ENCODE measurements around the gene WDR72.
"Not testable (repeated sequence)": the region's sequence is repeated elsewhere in the genome, so short reads cannot be mapped to it uniquely, and the experiment has no call there.

Gene WDR72

GRCh38 chr15:53559364-53560277, 199.8 kb downstream of the WDR72 start:
- no peak for DNase-seq
- in situ Hi-C loops (cut with HindIII; ENCODE audit: low pct_ligation_motif_present, low pct_unique_long_range_greater_than_20kb, low sequenced_read_pairs) = no loop called here

- in situ Hi-C loops (cut with HindIII; ENCODE audit: low pct_ligation_motif_present, low pct_unique_long_range_greater_than_20kb, low sequenced_read_pairs) = no loop called here
- DNase-seq = no peak
Observed at GRCh38 chr15:53558384-53558783, 201.1 kb downstream of the WDR72 start.

DNA sequence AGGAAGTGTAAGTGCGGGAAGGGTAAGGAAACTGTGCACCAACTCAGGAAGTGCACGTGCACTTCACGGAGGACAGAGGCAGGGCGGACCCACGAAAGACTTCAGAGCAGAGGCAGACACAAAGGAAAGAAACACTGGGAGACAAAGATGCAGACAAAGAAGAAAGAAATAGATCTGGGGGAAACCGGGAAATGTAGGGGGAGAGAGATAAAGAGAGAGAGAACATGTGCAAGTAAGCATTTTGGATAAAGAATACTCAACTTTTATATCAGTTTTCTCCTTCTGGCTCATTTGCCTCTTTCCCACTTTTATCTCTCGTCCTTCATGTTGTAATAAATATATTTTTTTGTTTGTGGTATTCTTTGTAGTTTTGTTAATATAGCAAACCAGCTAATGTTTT, 204.2 kb downstream of the WDR72 start:
- DNase-seq = no peak
- in situ Hi-C loops (cut with HindIII; ENCODE audit: low pct_ligation_motif_present, low pct_unique_long_range_greater_than_20kb, low sequenced_read_pairs) = no loop called here

- in situ Hi-C loops (cut with HindIII; ENCODE audit: low pct_ligation_motif_present, low pct_unique_long_range_greater_than_20kb, low sequenced_read_pairs) = no loop called here
- no peak for DNase-seq
Observed at GRCh38 chr15:53549697-53550305, 209.7 kb downstream of the WDR72 start.

DNA sequence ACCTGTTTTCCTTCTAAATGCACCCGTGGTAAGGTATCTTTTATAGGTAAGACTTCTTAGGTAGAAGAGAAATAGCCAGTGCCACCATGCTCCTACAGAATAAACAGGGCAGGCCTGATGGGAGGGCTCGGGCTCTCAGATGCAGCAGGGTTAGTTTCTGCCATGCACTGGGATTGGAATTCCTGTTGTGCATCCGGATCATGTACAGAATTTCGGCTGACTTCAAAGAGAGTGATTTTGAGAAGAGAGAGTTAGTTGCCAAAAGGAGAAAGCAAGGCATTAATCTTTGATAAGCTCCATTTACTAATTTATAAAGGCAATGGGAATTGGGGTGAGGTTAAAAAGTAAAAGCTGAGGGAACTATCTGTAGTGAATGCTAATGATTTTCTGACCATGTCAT, 211.2 kb downstream of the WDR72 start:
- DNase-seq = no peak
- in situ Hi-C loops (cut with HindIII; ENCODE audit: low pct_ligation_motif_present, low pct_unique_long_range_greater_than_20kb, low sequenced_read_pairs) = no loop called here

- DNase-seq; in situ Hi-C loops (cut with HindIII; ENCODE audit: low pct_ligation_motif_present, low pct_unique_long_range_greater_than_20kb, low sequenced_read_pairs): not testable (repeated sequence)
Observed at GRCh38 chr15:53540626-53541300, 218.7 kb downstream of the WDR72 start.

GRCh38 chr15:53539878-53540277, 219.6 kb downstream of the WDR72 start:
- DNase-seq = no peak
- in situ Hi-C loops (cut with HindIII; ENCODE audit: low pct_ligation_motif_present, low pct_unique_long_range_greater_than_20kb, low sequenced_read_pairs) = no loop called here

DNA sequence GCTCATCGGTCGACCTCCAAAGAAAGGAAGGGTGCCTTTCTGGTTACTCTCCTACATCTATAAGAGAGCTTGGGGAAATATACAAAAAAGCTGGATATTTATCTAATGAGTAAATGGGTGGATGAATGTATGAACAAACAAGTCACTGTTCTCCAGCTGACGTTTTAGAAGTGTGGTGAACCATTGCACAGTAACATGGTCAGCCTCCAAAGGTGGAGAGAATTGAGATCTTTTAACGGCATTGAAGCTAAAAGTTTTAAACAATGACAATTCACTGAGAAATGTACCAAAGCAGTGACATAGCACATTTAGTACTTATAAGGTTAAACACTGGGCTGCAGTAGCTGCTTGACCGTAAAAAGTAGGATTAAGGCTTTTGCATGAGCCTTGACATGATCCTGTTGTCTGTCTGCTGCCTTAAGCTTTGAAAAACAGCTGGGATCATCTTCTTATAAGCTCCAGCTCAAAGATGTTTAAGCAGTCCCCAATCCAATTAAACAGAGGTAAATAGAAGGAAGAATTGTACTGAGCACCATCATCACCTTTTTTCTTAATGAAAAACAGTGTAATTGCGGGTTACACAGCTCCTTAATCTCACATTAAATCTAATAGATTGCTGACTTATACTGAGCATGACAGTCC, 222.9 kb downstream of the WDR72 start:
- in situ Hi-C loops (cut with HindIII; ENCODE audit: low pct_ligation_motif_present, low pct_unique_long_range_greater_than_20kb, low sequenced_read_pairs) = no loop called here
- no peak for DNase-seq

GRCh38 chr15:53535886-53536285, 223.6 kb downstream of the WDR72 start:
- DNase-seq = no peak
- in situ Hi-C loops (cut with HindIII; ENCODE audit: low pct_ligation_motif_present, low pct_unique_long_range_greater_than_20kb, low sequenced_read_pairs) = no loop called here

- in situ Hi-C loops (cut with HindIII; ENCODE audit: low pct_ligation_motif_present, low pct_unique_long_range_greater_than_20kb, low sequenced_read_pairs) = no loop called here
- no peak for DNase-seq
Observed at GRCh38 chr15:53534105-53534839, 225.2 kb downstream of the WDR72 start.

DNA sequence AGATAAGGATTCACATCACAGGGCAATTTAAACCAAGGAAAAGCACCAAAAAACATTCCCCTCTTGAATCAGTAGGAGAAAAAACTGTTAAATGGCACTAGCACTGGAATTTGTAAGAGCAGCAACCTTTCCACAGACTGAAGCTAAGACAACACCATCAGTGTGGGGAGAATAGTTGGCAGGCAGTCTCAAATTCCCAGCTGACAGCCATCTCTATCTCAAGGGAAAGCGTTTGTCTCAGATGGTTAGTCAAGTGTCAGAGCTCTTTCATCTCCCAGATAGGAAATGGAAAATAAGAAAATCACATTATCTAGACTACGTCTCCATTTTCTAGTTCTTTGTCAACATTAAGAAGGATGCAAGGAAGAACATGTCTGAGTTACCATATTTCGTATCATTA, 228.7 kb downstream of the WDR72 start:
- in situ Hi-C loops (cut with HindIII; ENCODE audit: low pct_ligation_motif_present, low pct_unique_long_range_greater_than_20kb, low sequenced_read_pairs) = no loop called here
- DNase-seq = peak; percentile 5

DNA sequence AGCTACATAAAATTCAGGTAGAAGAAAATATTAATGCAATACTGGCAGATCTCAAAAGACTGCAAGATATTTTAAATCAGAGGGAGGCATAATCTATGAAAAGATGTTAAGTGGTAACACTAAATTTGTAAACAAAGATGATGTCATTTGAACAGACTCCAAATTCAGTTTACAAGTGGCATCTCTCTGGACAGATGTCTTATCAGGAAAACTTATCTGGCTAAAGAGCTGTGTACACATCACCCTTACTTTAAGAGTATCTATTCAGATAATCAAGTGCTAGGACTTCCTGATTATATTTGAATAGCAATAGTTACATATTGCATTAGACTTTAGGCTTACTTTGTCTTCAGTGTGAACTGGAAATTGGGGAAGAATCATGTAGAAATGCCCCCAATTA, 231.5 kb downstream of the WDR72 start:
- no peak for DNase-seq
- in situ Hi-C loops (cut with HindIII; ENCODE audit: low pct_ligation_motif_present, low pct_unique_long_range_greater_than_20kb, low sequenced_read_pairs) = no loop called here

DNA sequence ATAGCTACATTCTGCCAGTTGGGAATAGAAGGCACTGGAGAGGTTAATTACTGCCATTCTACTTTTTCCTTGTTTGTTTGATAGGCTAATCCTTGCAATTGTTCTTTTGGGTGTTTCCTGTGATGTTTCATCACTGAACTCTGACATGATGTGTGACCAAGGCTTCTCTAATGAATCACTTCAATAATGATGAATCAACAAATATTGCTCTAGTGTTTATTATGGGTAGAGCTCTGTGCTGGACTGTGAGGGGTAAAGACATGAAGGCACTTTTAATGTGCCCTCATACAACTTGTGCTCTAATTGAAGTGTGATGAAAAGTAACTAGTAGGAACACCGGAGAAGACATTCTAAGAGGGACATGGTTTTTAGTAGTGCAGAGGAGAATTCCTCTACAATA, 233.6 kb downstream of the WDR72 start:
- in situ Hi-C loops (cut with HindIII; ENCODE audit: low pct_ligation_motif_present, low pct_unique_long_range_greater_than_20kb, low sequenced_read_pairs) = no loop called here
- DNase-seq = no peak

GRCh38 chr15:53522991-53523390, 236.5 kb downstream of the WDR72 start:
- peak; percentile 18 for DNase-seq
- in situ Hi-C loops (cut with HindIII; ENCODE audit: low pct_ligation_motif_present, low pct_unique_long_range_greater_than_20kb, low sequenced_read_pairs) = no loop called here

GRCh38 chr15:53520996-53521395, 238.5 kb downstream of the WDR72 start:
- DNase-seq = no peak
- in situ Hi-C loops (cut with HindIII; ENCODE audit: low pct_ligation_motif_present, low pct_unique_long_range_greater_than_20kb, low sequenced_read_pairs) = no loop called here

DNA sequence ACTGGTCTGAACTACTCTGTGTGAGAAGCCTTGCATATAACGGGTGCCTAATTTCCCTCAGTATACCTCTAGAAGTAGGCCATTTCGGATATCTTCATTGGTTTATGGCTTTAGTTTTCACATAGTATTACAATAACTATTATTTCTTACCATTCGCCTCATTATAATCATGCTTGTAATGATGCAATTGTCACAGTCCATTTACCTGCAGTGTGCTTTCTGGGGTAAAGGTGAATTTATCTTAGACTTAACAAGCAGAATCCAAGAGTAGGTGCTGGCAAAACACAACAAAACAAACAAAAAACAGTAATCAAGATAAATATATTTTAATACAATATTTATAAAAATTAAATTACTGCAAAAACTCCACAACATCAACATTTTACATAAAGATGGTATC, 246.0 kb downstream of the WDR72 start:
- no peak for DNase-seq

GRCh38 chr15:53512029-53512428, 247.4 kb downstream of the WDR72 start:
- in situ Hi-C loops (cut with HindIII; ENCODE audit: low pct_ligation_motif_present, low pct_unique_long_range_greater_than_20kb, low sequenced_read_pairs) = no loop called here
- no peak for DNase-seq

More for the DNA sequence above, 246.0 kb downstream of the WDR72 start:
- in situ Hi-C loops (cut with HindIII; ENCODE audit: low pct_ligation_motif_present, low pct_unique_long_range_greater_than_20kb, low sequenced_read_pairs) = no loop called here

DNA sequence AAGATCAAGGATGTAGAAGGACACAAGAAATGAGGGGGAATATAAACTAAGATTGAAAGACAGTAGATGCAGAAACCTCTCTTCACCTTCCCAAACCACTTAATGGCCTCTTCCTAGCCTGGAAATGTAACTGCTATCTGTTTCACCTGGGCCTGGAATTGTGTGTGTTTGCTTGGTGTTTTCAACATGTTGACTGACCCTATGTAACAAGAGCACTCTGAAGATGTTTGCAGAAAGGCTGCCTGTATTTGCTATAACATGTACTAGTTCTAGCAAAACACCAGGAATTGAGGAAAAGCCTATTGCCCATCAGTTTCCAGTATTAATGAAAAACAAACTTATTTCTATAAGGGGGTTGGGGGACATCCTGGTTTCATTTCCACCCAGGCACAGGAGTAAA, 248.3 kb downstream of the WDR72 start:
- in situ Hi-C loops (cut with HindIII; ENCODE audit: low pct_ligation_motif_present, low pct_unique_long_range_greater_than_20kb, low sequenced_read_pairs) = no loop called here
- no peak for DNase-seq
